Activated CD4-positive, CD25-positive, alpha-beta regulatory T cell treated with anti-CD3 and anti-CD28 coated beads, Interleukin-2, amount 50 U/mL, for 24 hours (primary cell): Measurements from ENCODE around the gene NFKBIE.
"Not testable (repeated sequence)": the region's sequence is repeated elsewhere in the genome, so short reads cannot be mapped to it uniquely, and the experiment has no call there.

Source experiments
- ATAC-seq, 2 donors: fragments of 150-1000 bp; cut with Tn5 transposase; one replicate each; pipeline ENCODE4 v1.10.0; 2021; ENCODE audit warnings: mild to moderate bottlenecking in 1 of 2, moderate library complexity in 1 of 2

The NFKBIE gene

DNA sequence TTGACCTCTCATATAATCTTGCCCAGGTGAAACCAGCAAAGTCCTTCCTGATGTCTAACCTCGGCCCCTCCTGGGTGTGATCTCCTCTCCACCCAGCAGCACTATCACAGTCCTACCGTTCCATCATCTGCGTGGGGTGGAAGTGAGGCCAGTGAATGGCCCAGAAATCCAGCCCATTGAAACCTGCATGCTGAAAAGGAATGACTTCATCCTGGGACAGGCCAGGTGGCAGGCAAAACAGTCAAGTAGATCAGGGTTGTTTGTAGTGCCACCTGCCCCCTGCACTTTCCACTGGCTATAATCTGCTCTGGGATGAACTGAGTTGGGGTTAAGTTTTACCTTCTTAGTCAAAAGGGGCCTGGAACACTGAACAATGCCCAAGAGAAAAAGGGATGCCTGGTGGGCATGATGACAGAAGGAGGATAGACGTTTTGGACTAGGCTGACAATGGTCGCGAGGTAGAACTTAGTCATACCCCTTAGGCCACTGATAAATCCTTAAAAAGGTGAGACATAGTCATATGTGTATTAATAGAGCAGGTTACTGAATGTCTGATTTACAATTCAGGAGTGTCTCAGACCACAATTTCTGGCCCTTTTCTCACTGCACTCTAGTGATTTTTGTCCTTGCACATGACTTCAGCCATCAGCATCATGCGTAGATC, 26.5 kb downstream of the NFKBIE start:
- no peak for ATAC-seq

DNA sequence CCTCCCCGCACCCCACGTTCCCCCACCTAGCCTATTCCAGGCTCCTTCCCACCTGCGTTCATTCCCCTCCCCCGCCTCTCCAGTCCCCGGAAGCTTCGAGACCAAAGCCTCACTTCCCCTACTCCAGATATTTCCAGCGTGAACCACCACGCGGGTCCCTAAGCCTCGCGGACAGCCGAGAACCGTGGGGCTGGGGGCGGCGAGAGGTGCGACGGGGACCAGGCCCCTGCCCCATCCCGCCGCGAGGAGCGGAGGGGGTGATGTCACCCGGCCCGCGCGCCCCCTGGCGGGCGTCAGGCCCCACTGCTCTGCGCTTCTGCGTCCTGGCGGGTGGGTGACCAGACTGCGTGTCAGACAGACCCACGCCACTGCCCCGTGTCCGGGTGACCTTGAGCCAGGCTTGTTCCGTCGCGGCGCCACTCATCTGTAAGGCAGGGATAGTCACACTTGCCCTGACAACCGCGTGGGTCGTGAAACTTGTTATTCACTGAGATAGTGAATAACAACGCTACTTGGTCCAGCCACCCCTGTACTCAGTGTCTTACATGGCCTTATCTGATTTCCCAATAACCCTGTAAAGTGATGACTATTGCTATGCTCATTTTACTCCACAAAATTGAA, 27.4 kb downstream of the NFKBIE start:
- ATAC-seq: peak; percentile 84 to 85

DNA sequence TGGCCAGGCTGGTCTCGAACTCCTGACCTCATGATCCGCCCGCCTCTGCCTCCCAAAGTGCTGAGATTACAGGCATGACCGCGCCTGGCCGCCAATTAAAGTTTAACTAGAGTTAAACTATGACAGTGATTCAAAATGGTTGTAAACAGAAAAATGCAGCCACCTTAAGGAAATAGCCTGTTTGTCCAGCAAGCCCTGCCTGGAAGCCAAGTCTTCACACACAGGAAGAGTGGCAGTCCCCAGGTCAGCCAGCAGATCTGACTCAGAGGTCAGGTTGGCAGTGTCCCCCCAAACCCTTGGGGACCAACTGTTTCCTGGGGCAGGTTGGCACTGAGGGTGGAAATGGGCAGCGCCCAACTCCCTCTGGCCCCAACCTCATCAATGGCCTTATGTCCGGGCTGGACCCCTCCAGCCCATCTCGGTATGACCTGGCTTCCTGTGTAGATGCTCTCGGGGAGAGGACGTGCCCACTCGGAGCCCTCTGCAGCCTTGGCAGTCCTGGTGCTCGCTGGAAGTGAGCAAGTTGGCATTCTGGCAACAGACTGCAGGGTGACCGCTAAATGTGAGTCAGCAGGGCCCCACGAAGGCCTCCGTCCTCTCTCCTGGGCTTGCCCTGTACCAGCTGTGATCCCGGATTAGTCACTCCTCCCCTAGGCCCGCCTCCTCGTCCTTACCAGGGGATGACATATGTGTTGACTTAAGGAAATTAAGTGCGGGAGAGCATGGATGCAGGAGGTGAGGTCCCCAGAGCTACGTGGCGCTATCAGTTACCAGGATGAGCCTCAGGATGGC, 28.1 kb downstream of the NFKBIE start:
- peak; percentile 59 to 75 for ATAC-seq

DNA sequence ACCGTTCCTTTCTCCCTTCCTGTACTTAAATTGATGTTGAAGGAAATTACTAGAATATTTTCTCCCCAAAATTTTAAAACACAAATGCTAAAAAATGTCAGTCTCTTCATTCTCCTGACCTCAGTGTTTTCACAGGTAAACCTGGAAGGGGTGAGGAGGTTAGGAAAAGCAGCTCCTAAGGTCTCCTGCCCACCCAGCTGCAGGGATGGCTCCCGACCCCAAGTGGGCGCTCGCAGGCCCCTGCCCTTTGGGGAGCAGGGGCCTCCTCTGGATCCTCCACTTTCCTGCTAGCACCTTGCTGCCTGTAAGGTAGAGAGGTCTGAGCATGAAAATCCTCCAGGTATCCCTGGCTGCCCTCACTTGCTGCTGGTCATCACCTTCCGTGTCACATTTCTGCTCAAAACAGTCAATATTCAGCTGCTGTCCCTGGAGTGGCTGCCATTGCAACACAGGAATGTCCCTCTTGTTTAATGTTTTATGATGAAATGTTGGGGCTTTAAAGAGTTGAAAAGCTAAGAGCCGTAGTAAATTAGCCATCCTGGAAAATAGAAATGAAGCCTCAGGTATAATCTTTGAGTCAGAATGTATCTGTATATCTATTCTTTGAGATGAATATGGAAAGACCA, 29.3 kb downstream of the NFKBIE start:
- ATAC-seq: no peak

DNA sequence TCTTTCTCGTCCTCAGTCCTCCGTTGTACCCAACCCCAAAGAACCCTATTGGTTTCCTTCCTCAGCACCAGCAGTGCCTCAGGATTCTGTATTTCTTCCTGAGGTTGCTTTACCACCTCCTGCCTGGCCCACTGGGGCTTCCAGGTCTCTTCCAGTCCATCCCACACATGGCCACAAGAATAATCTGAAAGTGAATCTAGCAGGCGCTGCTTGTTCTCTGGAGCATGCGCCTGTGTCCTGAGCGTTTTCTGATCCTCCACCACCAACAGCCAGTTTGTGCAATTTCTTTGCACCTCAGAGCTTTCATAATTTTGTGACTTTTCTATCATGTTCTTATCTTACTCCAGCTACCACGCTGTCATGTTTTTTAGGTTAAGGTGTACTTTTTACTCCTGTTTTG, 30.1 kb downstream of the NFKBIE start:
- no peak for ATAC-seq

DNA sequence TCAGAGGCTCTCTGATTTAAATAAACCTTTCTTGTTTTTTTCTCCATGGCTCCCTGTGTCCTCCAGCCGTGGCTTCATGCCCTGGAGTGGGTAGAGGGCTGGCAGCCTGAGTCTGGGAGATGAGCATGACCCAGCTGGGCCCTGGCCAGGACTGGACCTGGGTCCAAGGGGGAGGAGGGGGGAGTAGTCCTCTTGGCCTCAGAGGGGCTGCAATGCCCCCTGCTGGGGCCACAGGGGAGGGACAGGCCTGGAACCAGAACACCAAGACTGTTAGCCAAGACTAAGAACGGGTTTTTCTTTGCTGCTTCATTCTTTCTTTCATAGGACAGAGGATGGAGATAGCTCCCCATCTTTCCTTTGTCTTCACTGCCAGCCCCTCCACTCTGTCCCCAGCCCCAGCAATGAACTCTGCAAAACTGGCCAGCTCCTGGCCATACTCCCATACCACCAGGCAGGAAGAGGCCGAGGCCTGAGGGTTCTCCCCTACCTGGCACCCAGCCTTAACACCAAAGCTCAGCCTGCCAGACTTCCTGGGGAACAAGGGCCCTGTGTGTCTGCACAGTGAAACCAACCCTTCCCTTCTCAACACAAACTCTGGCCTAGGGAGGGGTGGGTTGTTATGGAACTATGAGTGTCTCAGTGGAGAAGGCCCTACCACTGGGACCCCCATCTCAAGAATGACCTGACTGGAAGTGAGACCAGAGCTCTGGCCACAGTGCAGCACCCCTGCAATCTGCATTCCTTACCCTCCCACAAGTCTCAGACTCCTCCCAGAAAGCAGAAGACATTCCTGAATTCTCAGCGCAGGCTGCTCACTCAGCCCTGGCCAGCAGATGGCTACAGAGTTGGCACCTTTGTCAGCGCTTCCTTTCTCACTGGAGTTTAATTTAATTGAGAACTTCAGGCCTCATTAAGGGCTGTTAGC, 31.0 kb downstream of the NFKBIE start:
- ATAC-seq: no peak

DNA sequence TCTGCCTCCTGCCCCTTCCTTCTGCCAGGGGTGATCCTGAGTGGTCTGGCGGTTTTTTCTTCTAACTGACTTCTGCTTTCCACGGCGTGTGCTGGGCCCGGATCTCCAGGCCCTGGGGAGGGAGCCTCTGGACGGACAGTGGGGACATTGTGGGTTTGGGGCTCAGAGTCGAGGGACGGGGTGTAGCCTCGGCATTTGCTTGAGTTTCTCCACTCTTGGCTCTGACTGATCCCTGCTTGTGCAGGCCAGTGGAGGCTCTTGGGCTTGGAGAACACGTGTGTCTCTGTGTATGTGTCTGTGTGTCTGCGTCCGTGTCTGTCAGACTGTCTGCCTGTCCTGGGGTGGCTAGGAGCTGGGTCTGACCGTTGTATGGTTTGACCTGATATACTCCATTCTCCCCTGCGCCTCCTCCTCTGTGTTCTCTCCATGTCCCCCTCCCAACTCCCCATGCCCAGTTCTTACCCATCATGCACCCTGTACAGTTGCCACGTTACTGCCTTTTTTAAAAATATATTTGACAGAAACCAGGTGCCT, 31.7 kb downstream of the NFKBIE start:
- ATAC-seq: no peak

DNA sequence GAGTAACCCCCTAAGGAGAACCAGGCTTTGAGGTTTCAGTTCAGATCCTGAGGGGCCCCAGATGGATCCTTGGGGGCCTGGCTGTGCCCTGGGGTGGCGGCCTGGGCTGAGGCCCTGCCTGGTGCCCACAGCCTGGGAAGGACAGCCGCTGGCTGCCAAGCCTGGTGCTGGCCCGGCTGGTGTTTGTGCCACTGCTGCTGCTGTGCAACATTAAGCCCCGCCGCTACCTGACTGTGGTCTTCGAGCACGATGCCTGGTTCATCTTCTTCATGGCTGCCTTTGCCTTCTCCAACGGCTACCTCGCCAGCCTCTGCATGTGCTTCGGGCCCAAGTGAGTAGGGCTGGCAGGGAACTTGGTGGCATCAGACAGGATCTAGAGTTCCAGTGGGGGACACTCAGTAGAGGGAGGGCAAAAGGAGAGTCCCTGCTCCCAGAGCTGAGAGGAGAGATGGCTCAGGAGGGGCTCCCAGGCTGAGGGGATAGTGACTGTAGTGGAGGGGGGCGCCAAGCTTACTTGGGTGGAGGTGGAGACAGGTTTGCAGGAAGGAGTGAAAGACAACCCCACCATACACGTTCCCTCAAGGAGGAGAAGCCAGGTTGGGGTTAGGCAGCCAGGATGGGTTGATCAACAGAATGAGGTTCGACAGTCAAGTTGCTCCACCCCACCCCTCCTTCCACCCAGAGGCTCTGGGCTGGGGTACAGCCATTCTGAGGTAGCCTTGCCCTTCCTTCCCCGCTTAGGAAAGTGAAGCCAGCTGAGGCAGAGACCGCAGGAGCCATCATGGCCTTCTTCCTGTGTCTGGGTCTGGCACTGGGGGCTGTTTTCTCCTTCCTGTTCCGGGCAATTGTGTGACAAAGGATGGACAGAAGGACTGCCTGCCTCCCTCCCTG, 32.4 kb downstream of the NFKBIE start:
- no peak for ATAC-seq

DNA sequence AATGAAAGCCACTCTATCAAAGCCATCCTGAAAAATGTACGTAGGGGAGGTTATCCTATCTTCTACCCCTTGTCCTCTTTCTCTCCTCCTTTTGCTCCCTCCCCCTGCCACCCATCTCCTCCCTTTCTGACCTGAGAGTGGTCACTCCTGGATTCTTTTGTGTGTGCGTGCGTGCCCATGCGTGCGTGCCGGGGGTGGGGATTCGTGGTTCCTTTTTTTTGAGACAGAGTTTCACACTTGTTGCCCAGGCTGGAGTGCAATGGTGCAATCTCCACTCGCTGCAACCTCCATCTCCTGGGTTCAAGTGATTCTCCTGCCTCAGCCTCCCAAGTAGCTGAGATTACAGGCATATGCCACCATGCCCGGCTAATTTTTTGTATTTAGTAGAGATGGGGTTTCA, 33.9 kb downstream of the NFKBIE start:
- not testable (repeated sequence) for ATAC-seq

DNA sequence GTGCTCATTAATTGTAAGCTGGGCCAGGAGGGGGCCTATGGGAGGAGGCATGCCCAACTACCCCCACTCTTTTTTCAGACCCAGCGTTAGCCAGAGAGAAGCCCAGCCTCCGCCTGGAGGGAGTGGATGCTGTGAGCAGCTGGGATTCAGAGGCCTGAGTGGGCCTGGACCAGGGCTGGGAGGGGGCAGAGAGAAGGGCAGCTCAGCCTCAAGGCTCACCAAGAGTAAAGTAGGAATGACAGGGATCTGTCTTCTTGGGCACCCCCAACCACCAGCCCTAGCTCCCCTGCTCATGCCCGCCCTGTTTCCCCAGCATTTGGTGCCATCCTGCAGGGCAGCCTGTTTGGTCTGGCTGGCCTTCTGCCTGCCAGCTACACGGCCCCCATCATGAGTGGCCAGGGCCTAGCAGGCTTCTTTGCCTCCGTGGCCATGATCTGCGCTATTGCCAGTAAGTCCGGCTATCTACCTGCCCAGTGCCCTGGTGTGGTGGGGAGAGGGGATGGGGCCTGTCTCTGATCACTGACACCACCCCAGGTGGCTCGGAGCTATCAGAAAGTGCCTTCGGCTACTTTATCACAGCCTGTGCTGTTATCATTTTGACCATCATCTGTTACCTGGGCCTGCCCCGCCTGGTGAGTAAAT, 35.2 kb downstream of the NFKBIE start:
- no peak for ATAC-seq

DNA sequence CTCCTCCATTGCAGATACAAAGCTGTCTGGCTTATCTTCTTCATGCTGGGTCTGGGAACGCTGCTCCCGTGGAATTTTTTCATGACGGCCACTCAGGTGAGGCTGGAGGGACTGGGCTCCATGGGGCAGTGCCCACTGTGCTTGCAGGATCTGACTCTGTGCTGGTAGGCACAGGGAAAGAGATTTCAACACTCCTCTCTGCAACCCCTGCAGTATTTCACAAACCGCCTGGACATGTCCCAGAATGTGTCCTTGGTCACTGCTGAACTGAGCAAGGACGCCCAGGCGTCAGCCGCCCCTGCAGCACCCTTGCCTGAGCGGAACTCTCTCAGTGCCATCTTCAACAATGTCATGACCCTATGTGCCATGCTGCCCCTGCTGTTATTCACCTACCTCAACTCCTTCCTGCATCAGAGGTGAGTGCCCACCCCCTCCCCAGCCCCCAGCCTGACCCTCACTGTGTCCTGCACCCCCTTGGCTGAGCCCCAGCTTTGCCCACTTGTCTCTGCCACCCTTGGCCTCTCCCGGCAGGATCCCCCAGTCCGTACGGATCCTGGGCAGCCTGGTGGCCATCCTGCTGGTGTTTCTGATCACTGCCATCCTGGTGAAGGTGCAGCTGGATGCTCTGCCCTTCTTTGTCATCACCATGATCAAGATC, 35.8 kb downstream of the NFKBIE start:
- no peak for ATAC-seq

DNA sequence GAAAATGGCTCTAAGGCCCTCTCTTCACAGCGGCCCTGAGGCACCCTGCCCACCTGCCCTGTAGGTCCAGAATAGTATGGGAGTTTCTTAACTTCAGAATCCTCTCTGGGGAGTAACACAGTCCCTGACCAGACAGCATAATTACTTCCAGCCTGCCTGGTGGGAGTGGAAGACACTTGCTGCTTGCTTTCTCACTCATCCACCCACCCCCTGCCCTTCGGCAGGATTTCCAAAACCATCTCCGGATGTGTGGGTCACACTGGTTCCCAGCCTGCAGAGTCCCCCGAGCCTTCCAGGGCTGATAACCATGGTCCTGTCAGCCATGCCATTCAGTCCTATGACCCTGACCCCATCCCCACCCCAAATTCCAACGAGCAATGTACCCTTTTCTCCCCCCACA, 36.5 kb downstream of the NFKBIE start:
- ATAC-seq: no peak

DNA sequence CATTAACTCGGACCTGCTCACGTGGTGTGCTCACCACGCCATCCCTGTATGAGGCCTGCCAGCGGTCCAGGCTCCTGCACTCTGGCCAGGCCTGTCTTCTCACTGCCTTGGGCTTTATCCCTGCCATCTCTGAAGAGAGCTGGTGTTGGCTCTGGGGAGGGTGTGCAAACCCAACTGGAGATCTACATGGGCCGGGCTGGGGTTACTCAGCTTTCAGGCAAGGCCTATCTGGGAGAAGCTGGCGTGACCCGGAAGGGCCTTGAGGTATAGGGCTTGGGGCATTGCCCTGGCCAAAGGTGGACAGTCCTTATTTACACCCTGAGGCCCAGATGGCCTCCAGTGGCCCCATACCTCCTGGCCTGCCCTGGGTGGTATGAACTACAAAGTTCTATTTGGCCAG, 36.9 kb downstream of the NFKBIE start:
- ATAC-seq: no peak

DNA sequence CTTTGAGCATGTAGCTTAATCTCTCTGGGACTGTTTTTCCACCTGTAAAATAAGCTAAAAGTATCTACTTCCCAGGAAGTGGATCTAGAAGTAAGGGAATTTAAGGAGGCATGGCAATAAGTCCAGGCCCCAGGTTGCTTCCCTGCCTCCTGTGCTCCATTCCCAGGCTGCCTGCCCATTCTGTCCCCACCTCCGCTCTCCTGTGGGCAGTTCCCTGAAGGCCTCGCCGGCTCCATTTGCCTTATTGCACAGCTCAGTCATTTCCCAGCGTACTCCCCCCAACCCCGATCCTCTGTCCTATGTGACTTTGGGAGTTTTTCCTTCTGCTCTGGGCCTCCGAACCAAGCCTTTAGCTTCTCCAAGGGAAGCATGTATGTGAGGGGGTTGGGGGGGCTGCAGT, 37.3 kb downstream of the NFKBIE start:
- no peak for ATAC-seq

DNA sequence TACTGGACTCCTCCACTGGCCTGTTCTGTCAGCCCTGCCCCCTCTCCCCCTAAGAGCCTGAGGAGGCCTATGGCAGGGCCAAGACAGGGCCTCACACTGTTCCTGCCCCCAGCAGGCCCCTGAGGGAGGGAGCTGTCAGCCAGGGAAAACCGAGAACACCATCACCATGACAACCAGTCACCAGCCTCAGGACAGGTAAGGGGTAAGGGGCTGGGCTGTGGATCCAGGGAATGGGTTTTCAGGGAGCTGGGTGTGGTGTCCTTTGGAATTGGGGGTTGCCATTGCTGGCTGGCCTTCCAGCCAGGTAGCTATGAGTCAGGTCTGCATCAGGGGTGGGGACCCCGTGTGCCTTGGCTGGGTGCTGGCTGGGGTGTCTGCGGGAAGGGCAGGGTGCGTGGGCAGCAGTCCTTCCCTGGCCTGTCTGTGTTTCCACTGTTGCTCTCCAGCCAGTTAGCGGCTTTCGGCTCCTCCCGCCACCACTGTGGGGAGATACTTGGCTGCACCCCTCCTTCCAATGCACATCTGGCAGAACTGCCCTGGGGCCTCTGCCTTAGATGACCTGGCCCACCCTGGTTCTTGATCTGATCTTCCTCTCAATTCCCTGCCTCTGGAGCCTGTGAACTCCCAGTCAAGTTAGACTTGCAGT, 38.1 kb downstream of the NFKBIE start:
- no peak for ATAC-seq

DNA sequence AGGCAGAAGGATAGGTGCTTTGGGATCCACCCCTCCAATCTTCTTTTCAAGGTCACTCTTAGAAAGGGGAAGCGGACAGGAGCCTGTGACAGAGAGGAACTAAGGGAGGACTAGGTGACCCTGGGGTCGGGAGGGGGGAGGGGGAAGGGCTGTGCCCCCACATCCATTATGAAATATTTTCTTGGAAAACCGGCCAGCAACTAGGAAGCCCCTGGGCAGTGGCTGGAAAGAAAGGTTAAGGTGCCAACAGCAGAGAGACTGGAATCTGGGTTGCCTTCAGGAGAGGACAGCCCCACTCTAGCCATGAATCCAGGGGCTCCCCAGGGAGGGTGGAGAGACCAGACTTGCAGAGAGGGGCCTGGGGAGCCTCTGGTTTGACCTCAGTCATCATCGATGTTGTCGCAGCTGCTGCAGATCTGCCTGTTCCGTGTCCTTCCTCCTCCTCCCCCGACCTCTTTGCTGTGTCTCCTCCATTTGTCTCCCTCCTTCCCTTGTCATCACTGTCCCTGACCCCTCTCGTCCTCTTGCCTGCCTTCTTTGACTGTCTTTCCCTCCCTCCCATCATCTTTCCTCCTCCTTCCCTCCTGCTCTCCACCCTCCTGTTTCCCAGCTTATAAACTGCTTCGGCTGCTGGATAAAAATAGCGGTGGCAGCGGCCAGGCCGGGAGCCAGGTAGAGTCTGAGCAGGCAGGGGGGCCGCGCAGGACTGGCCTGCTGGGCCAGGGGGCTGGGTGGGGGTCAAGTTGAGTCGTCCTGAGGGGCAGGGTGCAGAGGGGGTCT, 38.8 kb downstream of the NFKBIE start:
- no peak for ATAC-seq

DNA sequence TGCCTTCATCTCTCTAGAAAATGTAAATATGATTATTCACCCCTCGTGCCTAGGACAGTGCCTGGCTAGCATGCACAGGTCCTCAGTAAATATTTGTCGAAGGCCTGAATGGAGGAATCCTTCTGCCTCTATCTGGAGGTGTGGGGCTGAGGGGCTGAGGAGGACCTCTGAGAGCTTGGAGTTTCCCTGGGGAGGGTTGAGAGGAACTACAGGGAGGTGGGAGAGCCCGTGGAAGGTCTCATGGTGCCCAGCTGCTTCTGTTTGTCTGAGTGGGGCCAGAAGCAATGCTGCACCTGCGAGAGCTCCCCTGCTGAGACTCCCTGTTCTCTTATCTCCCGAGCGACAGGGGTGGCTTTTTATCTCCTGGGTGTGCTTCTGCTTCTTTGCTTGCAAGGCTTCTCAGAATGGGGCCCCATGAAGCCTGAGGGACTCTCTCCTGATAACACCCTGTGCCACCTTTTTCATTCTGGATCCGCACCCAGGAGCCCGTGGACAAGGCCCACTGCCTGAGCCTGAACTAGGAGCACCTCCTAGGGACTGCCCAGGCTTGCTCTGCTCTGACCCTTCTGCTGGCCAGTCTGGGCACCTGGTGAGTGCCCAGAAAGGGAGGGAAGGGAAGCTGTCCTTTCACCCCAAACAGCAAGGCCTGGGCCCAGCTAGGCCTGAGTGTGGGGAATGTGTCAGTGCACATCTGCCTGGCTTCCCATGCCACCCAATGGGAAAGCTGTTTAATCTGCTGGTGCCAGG, 39.6 kb downstream of the NFKBIE start:
- no peak for ATAC-seq

DNA sequence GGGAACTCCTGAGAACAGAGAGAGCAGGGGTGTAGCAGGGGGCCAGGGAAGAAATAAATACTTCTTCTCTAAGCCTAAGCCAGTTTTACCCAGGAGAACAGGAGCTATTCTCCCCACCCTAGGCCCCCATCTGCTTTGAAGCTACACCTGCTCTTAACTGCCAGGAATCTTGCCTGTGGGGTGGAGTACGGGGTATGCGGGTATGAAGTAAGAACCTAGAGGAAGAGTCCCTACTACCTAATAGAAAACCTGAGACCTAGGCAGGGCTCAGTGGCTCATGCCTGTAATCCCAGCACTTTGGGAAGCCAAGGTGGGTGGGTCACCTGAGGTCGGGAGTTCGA, 40.4 kb downstream of the NFKBIE start:
- ATAC-seq: no peak
